HEK293 (cell line): ENCODE data around the gene IGFBP5.

ENCODE experiments used
- CTCF ChIP-seq: fragments of 450-650 bp; formaldehyde crosslinking; IDR thresholded peaks from 2 replicates; pipeline ENCODE4 v1.5.1; 2016; ENCODE audit warnings: missing biosample characterization, missing genetic modification characterization
- MEIS1 ChIP-seq: sonication (generic); formaldehyde crosslinking; IDR thresholded peaks from 2 replicates; pipeline ENCODE4 v1.8.1; 2022; ENCODE audit warnings: missing genetic modification reagents, mild to moderate bottlenecking, borderline replicate concordance
- REST ChIP-seq: fragments of 450-650 bp; formaldehyde crosslinking; IDR thresholded peaks from 2 replicates; pipeline ENCODE4 v1.5.1; 2016; ENCODE audit warnings: missing biosample characterization, missing genetic modification characterization
- ZBTB20 ChIP-seq: fragments of 450-650 bp; formaldehyde crosslinking; IDR thresholded peaks from 2 replicates; pipeline ENCODE4 v1.5.1; 2016; ENCODE audit warnings: missing biosample characterization, missing genetic modification characterization
- ZFP41 ChIP-seq: fragments of 450-650 bp; formaldehyde crosslinking; IDR thresholded peaks from 2 replicates; pipeline ENCODE4 v1.5.1; 2016; ENCODE audit warnings: missing biosample characterization, missing genetic modification characterization, borderline replicate concordance
- ZNF10 ChIP-seq: fragments of 450-650 bp; formaldehyde crosslinking; IDR thresholded peaks from 2 replicates; pipeline ENCODE4 v1.5.1; 2017; ENCODE audit warnings: missing biosample characterization, missing genetic modification characterization
- ZNF174 ChIP-seq: fragments of 450-650 bp; formaldehyde crosslinking; IDR thresholded peaks from 2 replicates; pipeline ENCODE4 v1.5.0; 2017; ENCODE audit warnings: missing biosample characterization, mild to moderate bottlenecking, missing genetic modification characterization
- ZNF23 ChIP-seq: fragments of 450-650 bp; formaldehyde crosslinking; IDR thresholded peaks from 2 replicates; pipeline ENCODE4 v1.5.1; 2016; ENCODE audit warnings: missing biosample characterization, missing genetic modification characterization, borderline replicate concordance
- ZNF433 ChIP-seq: fragments of 450-650 bp; formaldehyde crosslinking; IDR thresholded peaks from 2 replicates; pipeline ENCODE4 v1.5.1; 2016; ENCODE audit warnings: missing biosample characterization, missing genetic modification characterization, low read depth
- ZNF776 ChIP-seq: fragments of 450-650 bp; formaldehyde crosslinking; IDR thresholded peaks from 2 replicates; pipeline ENCODE4 v1.5.0; 2017; ENCODE audit warnings: missing biosample characterization, missing genetic modification characterization, borderline replicate concordance
- ZNF777 ChIP-seq: fragments of 450-650 bp; formaldehyde crosslinking; IDR thresholded peaks from 2 replicates; pipeline ENCODE4 v1.5.1; 2017; ENCODE audit warnings: missing biosample characterization, missing genetic modification characterization, borderline replicate concordance

GRCh38 chr2:216661639-216662375, 33.5 kb downstream of the IGFBP5 start:
- TF ChIP-seq ZBTB20 (tag by site-specific recombination) (no peak), ZNF174 (tag by site-specific recombination) (no peak), ZNF777 (tag by site-specific recombination) (no peak), ZNF23 (tag by site-specific recombination) (no peak), ZFP41 (tag by site-specific recombination) (no peak), ZNF10 (no peak), REST (tag by site-specific recombination) (no peak), ZNF776 (tag by site-specific recombination) (no peak), MEIS1 (CRISPR knock-in tag) (no peak), CTCF (tag by site-specific recombination) (0 out of 2 replicates have a peak, but pooled peaks have one; percentile 11), ZNF433 (tag by site-specific recombination) (no peak)
